GM18517 (cell line): ENCODE data around the gene COQ8A.
A peak's percentile ranks its signal among the peaks of the same experiment; 100 is the strongest.

Experiments
- ATAC-seq: cut with Tn5 transposase; IDR thresholded peaks from one replicate; pipeline ENCODE4 v1.9.1; 2021; ENCODE audit warnings: mild to moderate bottlenecking, moderate library complexity; ENCODE audit not compliant: unreplicated experiment

The COQ8A gene

GRCh38 chr1:226940029-226940805 is at the start of gene COQ8A:
Gene COQ8A, plus strand, starts transcription at chr1:226940294. Its CDS starts 21,092 bp downstream, at chr1:226961386.
- peak; percentile 97 for ATAC-seq

DNA sequence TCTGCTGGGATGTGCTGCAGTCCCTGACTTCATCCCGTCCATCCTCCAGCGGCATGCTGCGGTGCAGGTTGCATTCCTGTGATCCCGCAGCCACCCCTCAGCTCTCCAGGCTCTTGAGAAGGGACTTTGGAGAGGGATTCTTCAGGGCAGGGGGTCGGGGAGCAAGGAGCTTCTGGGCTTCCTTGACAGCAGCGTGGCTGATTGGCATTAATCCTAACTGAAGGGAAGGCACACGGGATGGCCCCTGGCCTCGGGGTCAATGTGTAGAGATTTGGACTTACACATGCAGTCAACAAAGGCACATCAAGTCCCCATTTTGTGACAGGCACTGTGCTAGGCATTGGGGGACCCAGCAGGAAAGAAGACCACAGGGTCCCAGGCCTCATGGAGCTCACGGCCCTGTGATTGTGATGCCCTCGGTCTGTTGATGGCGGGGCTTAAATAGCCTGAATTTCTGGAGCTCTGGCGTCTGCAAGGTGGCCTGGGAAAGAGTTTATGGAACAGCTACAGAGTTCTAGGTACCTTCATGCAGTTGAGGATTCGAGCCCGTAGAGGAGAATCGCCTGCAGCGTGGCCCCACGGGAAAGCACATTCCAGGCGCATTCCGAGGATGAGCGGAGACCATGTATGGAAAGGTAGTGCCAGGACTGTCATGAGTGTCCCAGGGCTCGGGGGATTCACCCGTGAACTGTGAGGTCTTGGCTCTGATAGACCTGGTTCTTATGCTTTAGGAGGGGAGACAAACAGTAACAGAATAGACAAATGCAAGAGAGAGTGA is 49.6 kb upstream of the COQ8A start:
- ATAC-seq = no peak

- no peak for ATAC-seq
Measured at GRCh38 chr1:226891346-226891745, 48.7 kb upstream of the COQ8A start.

GRCh38 chr1:226891846-226892523 is 48.1 kb upstream of the COQ8A start:
- ATAC-seq = no peak

DNA sequence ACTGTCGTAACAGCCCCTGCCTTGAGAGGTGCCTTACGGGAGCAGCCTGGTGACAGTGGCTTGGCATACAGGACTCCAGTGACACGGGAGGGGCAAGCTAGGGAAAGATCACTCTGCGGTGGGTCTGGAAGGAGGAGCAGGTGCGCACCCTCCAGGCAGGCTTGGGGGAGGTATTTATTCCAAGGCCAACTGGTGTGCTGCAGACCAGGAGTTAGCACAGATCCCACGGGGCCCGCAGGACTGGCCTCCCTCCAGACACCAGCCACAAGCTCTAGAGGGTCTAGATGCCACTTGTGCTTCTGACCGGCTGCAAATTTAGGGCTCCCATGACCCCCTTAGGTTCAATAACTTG is 47.6 kb upstream of the COQ8A start:
- ATAC-seq = no peak

- ATAC-seq = no peak
Measured at GRCh38 chr1:226893936-226894335, 46.2 kb upstream of the COQ8A start.

DNA sequence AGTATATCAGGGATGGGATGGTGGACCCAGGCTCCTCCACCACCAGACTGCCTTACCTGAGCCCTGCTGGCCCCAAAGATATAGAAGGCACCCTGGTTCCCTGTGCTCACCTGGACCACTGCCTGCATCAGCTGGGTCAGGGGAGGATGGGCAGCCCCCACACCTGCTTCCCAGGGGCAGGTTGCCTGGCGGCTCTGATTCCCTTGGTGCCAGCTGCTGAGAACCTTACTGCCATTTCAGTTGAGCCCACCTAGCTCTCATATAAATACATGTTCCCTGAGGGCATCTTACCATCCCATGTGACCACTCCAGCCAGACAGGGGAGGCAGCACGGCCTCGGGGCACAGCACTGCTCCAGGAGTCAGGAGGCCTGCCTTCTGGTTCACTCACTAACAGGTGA is 45.3 kb upstream of the COQ8A start:
- no peak for ATAC-seq

DNA sequence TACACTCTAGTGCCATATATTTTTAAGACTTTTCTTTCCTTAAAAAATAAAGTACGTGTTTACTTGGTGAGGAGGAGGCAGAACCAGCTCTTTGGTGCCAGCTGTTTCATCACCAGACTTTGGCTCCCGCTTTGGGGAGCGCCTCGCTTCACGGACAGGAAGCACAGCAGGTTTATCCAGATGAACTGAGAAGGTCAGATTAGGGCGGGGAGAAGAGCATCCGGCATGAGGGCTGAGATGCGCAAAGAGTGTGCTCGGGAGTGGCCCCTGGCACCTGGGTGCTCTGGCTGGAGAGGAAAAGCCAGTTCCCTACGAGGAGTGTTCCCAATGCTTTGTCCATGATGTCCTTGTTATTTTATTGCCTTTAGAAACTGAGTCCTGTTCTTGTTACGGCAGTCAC is 44.5 kb upstream of the COQ8A start:
- no peak for ATAC-seq

DNA sequence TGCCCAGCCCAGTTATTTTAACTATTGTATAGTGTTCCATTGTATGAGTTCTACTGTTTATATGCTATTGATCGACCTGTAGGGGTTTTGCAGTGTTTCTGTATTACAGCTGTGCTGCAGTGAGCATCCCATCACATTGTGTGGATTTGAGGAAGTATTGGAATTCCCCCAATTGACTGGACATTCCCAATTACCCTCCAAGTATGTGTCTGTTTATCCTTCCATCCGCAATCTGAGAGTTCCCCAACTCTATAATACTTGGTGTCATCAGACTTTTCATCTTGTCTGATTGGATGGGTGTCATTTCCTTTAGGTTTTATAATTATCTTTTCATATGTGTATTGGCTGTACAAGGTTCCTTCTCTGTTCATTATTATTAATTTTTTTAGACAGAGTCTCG is 41.8 kb upstream of the COQ8A start:
- ATAC-seq = no peak

DNA sequence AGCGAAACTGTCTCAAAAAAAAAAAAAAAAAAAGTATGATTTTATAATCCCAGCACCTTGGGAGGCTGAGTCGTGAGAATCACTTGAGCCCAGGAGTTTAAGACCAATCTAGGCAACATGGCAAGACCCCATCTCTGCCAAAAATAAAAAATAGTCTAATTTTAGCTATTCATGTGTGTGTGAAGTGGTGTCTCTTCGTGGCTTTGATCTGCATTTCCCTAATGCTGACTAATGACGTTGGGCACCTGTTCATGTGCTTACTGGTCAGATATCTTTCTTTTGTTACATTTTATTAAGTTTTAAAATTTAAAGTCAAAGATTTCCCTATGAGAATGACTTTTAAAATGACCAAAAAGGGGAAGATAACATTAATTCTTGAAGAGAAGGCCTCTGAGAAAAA is 38.7 kb upstream of the COQ8A start:
- no peak for ATAC-seq

DNA sequence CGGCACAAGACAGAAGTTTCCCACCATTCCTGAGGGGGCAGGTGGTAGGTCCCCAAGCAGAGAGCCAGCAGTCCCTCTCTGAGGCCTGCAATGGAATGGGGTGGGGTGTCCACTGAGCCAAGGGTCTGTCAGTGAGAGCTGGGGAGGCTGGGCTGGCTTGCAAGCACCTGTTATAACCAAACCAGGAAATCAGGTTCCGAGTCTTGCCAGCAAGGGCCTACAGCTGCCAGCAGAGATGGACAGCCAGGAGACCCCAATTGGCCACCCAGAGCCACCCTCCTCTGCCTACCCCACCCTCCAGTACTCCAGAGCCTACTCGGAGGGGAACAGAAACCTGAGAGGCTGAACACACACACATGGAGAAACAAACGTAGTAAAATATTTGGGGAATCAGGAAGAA is 37.5 kb upstream of the COQ8A start:
- no peak for ATAC-seq

DNA sequence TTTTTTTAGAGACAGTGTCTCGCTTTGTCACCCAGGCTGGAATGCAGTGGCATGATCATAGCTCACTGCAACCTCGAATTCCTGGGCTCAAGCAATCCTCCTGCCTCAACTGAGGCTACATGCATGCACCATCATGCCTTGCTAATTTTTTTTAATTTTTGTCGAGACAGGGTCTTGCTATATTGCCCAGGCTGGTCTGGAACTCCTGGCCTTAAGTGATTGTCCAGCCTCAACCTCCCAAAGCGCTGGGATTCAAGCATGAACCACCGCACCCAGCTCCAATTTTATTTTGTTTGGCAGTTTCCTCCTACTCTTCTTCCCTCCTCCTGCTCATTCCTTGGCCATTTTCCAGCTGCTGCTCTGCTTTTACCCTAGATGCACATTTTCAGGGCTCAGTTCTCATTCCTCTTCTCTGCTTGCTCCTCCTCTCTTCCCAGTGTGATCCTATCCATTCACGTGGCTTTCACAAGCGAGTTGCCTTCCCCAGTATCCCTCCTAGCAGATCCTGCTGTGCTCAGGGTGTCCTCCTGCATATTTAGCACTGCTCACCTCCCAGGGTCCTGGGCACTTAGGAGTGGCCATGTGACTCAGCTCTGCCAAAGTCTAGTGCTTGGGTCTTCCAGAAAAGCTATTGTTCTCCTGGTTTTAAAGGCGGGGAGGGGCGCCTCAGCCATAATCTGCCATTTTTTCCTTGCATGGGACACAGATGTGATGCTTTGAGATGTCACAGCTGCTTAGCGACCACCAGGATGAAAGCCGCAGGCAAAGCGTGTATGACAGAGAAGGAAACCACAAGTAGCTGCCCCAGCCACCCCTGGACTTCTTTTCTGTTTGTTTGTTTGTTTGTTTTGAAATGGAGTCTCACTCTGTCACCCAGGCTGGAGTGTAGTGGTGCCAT is 36.0 kb upstream of the COQ8A start:
- ATAC-seq = no peak

GRCh38 chr1:226904772-226905171 is 35.3 kb upstream of the COQ8A start:
- no peak for ATAC-seq

DNA sequence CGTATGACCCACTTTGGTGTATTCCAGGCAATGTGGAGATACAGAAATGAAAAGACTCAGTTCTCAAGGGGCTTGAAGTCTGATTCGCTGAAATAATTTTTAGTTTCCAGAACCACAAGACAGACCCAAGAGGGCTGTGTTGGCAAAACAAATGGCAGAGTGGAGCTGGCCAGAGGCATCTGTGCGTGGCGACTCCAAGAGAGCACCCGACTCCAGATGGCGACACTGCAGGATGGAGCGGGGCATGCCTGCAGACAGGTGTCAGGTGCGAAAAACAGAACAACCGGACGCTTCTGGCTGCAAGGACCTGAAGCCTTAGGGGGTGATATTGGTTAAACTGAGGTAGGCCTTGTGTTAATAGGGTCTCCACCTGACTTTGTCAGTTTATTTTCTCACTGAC is 31.7 kb upstream of the COQ8A start:
- ATAC-seq = no peak

DNA sequence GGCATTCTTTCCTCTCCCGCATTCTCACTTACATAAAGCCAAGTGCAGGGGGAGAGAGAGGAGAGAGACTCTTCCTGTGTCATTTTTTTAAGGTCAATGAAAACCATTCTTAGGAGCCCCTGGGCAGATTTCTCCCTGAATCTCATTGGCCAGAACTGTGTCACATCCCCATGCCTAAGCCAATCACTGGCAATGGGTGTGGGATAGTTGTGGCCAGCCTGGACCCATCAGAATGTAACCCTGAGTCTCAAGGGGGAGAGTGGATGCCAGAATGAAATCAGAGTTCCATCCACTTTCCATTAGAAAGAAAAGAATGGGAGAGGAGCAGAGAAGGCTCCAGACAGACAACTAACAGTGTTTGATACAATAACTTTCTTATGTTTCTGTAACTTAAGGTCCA is 31.2 kb upstream of the COQ8A start:
- no peak for ATAC-seq

GRCh38 chr1:226912587-226913176 is 27.4 kb upstream of the COQ8A start:
- no peak for ATAC-seq

- no peak for ATAC-seq
Measured at GRCh38 chr1:226915672-226915995, 24.5 kb upstream of the COQ8A start.

DNA sequence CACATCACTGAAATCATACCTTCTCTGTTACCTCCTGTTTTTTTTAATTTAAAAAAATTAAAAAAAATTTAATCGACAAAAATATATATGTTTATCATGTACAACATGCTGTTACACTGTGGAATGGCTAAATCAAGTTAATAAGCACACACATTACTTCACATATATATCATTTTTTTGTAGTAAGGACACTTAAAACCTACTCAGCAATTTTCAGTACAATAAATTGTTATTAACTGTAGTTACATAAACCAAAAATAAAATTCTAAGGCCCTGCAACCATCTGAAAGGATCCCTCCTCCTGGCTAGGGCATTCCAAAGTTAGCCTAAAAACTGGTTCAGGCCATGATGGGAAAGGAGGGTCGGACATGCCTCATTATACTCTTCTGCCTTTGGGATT is 23.6 kb upstream of the COQ8A start:
- ATAC-seq = no peak

DNA sequence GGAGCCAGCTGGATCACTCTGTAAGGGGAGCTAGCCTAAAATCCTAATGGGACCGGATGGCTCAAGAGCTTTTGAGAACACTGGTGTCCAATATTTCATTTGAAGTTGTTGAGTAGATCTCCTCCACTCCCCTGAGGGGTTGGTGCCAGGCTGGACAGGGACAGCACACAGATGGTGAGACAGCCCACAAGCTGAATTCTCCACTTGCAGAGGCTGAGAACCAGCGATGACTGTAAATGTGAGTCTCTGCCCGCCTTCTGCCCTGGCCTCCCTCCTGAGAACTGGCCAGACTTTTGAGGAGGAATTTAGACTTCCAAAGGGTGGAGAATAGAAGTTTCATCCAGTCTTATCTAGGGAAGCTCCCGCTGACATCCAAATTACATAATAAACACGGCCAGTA is 20.5 kb upstream of the COQ8A start:
- no peak for ATAC-seq

DNA sequence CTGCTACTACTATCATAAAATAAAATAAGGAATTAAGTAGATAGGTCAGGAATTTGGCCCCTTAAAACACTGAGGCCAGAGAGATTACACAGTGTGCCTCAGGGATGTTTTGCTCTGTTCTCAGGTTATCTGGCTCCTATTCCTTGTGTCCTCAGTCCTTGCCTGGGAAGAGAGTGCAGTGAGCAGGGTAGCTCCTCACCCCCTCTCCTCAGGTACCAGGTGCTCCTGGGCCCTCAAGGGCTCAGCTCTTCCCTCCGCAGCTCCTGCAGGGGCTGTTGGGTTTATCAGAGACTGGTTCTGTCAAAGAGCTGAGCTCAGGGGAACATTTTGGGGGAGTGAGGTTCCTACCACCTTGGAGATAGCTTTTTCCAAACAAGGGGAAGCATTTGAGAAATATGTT is 20.1 kb upstream of the COQ8A start:
- ATAC-seq = no peak

- ATAC-seq = no peak
Measured at GRCh38 chr1:226920446-226920894, 19.6 kb upstream of the COQ8A start.
